ENCODE results near the gene SMIM22. TPM values are rescaled to one million over a fixed set of nuclear protein-coding genes. Genes with fewer than 3 reads are reported as not detected.

Gene SMIM22
- total RNA-seq, 2 experiments from 2014 or later, result not detected

- Mint-ChIP-seq H3K27me3 (no peaks in the 10 kb centered on the region), H3K4me1 (peaks cover 12% of the 10 kb centered on the region), H3K27ac (no peak overlapping the region), H3K4me3 (no peak overlapping the region), H3K9me3 (ENCODE audit: low read depth) (no peaks in the 10 kb centered on the region), H3K36me3 (peaks cover 14% of the 10 kb centered on the region)
- CTCF ChIA-PET, result interaction anchor here (1.2 kb wide), 1 partner anchor 28 kb away, joined by 4 read pairs; the partner anchor contains the start of genes ANKS3 and DNAAF8
- no peak for ATAC-seq
- no peak for DNase-seq
These were observed 33.0 kb upstream of the SMIM22 start for GRCh38 chr16:4762205-4762604.

GRCh38 chr16:4763791-4764190 lies 31.4 kb upstream of the SMIM22 start:
- Mint-ChIP-seq H3K27ac (no peak overlapping the region), H3K4me3 (no peak overlapping the region), H3K27me3 (no peaks in the 10 kb centered on the region), H3K36me3 (peaks cover 10% of the 10 kb centered on the region), H3K4me1 (peaks cover 24% of the 10 kb centered on the region), H3K9me3 (ENCODE audit: low read depth) (no peaks in the 10 kb centered on the region)
- no peak for ATAC-seq
- CTCF ChIA-PET, result interaction anchor here (1.4 kb wide), 1 partner anchor 29 kb away, joined by 5 read pairs; the partner anchor contains the start of genes ANKS3 and DNAAF8
- no peak for DNase-seq

GRCh38 chr16:4765511-4766474 lies 29.4 kb upstream of the SMIM22 start:
- peak overlapping the region; percentile 76 for H3K4me3 Mint-ChIP-seq
- ATAC-seq, result no peak
- H3K27me3 Mint-ChIP-seq, result no peaks in the 10 kb centered on the region
- peaks cover 24% of the 10 kb centered on the region for H3K4me1 Mint-ChIP-seq
- no peak for DNase-seq
- H3K27ac Mint-ChIP-seq, result peak overlapping the region; percentile 84
- no peaks in the 10 kb centered on the region for H3K9me3 Mint-ChIP-seq (ENCODE audit: low read depth)
- CTCF ChIA-PET, result interaction anchor here (0.6 to 1.7 kb wide), 2 partner anchors 102 to 190 kb away, joined by 3 read pairs; no protein-coding TSS in a partner anchor
- H3K36me3 Mint-ChIP-seq, result peaks cover 2% of the 10 kb centered on the region

GRCh38 chr16:4766875-4767628 lies 28.1 kb upstream of the SMIM22 start, which contains the start of gene ZNF500:
TSS of gene ZNF500 (minus strand) at chr16:4767162. CDS start at chr16:4765978, 1,184 bp downstream.
- peak; percentile 95 for DNase-seq
- CTCF ChIA-PET, result interaction anchor here (0.6 to 1.9 kb wide), 2 partner anchors 32 to 104 kb away, joined by 3 to 7 read pairs; partner anchors contain the start of genes ANKS3 and DNAAF8

GRCh38 chr16:4767872-4768548 lies 27.2 kb upstream of the SMIM22 start:
- peaks cover 24% of the 10 kb centered on the region for H3K4me1 Mint-ChIP-seq
- H3K27ac Mint-ChIP-seq, result peak overlapping the region; percentile 85
- CTCF ChIA-PET, result interaction anchor here (1.9 to 2.3 kb wide), 2 partner anchors 33 to 34 kb away, joined by 7 to 12 read pairs; partner anchors contain the start of genes ANKS3, DNAAF8 and ROGDI
- no peaks in the 10 kb centered on the region for H3K27me3 Mint-ChIP-seq
- H3K36me3 Mint-ChIP-seq, result peaks cover 2% of the 10 kb centered on the region
- H3K4me3 Mint-ChIP-seq, result peak overlapping the region; percentile 82
- no peaks in the 10 kb centered on the region for H3K9me3 Mint-ChIP-seq (ENCODE audit: low read depth)
- no peak for DNase-seq
- ATAC-seq, result no peak

More at GRCh38 chr16:4766875-4767628, 28.1 kb upstream of the SMIM22 start, which contains the start of gene ZNF500:
- H3K36me3 Mint-ChIP-seq, result peaks cover 2% of the 10 kb centered on the region
- H3K4me3 Mint-ChIP-seq, result peak within 1 kb of the TSS; percentile 82
- ATAC-seq, result peak; percentile 82
- H3K27ac Mint-ChIP-seq, result peak within 1 kb of the TSS; percentile 87
- H3K9me3 Mint-ChIP-seq (ENCODE audit: low read depth), result no peaks in the 10 kb centered on the region
- H3K27me3 Mint-ChIP-seq, result no peaks in the 10 kb centered on the region
- H3K4me1 Mint-ChIP-seq, result peaks cover 24% of the 10 kb centered on the region

- H3K36me3 Mint-ChIP-seq, result peaks cover 2% of the 10 kb centered on the region
- H3K4me1 Mint-ChIP-seq, result peaks cover 24% of the 10 kb centered on the region
- H3K9me3 Mint-ChIP-seq (ENCODE audit: low read depth), result no peaks in the 10 kb centered on the region
- H3K4me3 Mint-ChIP-seq, result peak overlapping the region; percentile 82
- CTCF ChIA-PET, result interaction anchor here (1.9 to 2.3 kb wide), 2 partner anchors 33 to 34 kb away, joined by 7 to 12 read pairs; partner anchors contain the start of genes ANKS3, DNAAF8 and ROGDI
- ATAC-seq, result peak; percentile 81
- peak overlapping the region; percentile 85 for H3K27ac Mint-ChIP-seq
- no peaks in the 10 kb centered on the region for H3K27me3 Mint-ChIP-seq
- DNase-seq, result peak; percentile 93
These were observed 26.4 kb upstream of the SMIM22 start for GRCh38 chr16:4768549-4769305.

- ATAC-seq (no peak), DNase-seq (no peak)
- H3K27ac Mint-ChIP-seq, result no peak overlapping the region
- no peaks in the 10 kb centered on the region for H3K9me3 Mint-ChIP-seq (ENCODE audit: low read depth)
- H3K4me1 Mint-ChIP-seq, result peaks cover 24% of the 10 kb centered on the region
- CTCF ChIA-PET, result interaction anchor here (1.9 to 2.3 kb wide), 2 partner anchors 33 to 35 kb away, joined by 7 to 12 read pairs; partner anchors contain the start of genes ANKS3, DNAAF8 and ROGDI
- peak overlapping the region; percentile 82 for H3K4me3 Mint-ChIP-seq
- no peaks in the 10 kb centered on the region for H3K36me3 Mint-ChIP-seq
- H3K27me3 Mint-ChIP-seq, result no peaks in the 10 kb centered on the region
These were observed 25.9 kb upstream of the SMIM22 start for GRCh38 chr16:4769306-4769638.

GRCh38 chr16:4771646-4772045 lies 23.5 kb upstream of the SMIM22 start:
- H3K27ac Mint-ChIP-seq, result no peak overlapping the region
- no peaks in the 10 kb centered on the region for H3K36me3 Mint-ChIP-seq
- DNase-seq (no peak), ATAC-seq (no peak)
- CTCF ChIA-PET, result no interaction called here
- no peaks in the 10 kb centered on the region for H3K9me3 Mint-ChIP-seq (ENCODE audit: low read depth)
- H3K4me1 Mint-ChIP-seq, result peaks cover 14% of the 10 kb centered on the region
- H3K27me3 Mint-ChIP-seq, result no peaks in the 10 kb centered on the region
- no peak overlapping the region for H3K4me3 Mint-ChIP-seq

- peaks cover 11% of the 10 kb centered on the region for H3K4me1 Mint-ChIP-seq
- H3K27ac Mint-ChIP-seq, result no peak overlapping the region
- CTCF ChIA-PET, result no interaction called here
- no peak for DNase-seq
- H3K9me3 Mint-ChIP-seq (ENCODE audit: low read depth), result no peaks in the 10 kb centered on the region
- no peak for ATAC-seq
- no peaks in the 10 kb centered on the region for H3K27me3 Mint-ChIP-seq
- no peak overlapping the region for H3K4me3 Mint-ChIP-seq
- H3K36me3 Mint-ChIP-seq, result no peaks in the 10 kb centered on the region
These were observed 22.8 kb upstream of the SMIM22 start for GRCh38 chr16:4772351-4772750.

GRCh38 chr16:4775005-4775404 lies 20.2 kb upstream of the SMIM22 start:
- DNase-seq (no peak), ATAC-seq (no peak)
- no peak overlapping the region for H3K27ac Mint-ChIP-seq
- no peak overlapping the region for H3K4me3 Mint-ChIP-seq
- no peaks in the 10 kb centered on the region for H3K36me3 Mint-ChIP-seq
- no peaks in the 10 kb centered on the region for H3K27me3 Mint-ChIP-seq
- CTCF ChIA-PET, result no interaction called here
- no peaks in the 10 kb centered on the region for H3K9me3 Mint-ChIP-seq (ENCODE audit: low read depth)
- H3K4me1 Mint-ChIP-seq, result no peaks in the 10 kb centered on the region

GRCh38 chr16:4776141-4776705 lies 18.9 kb upstream of the SMIM22 start:
- no peak for DNase-seq
- no peak for ATAC-seq
- H3K27me3 Mint-ChIP-seq, result no peaks in the 10 kb centered on the region
- no peak overlapping the region for H3K4me3 Mint-ChIP-seq
- no peaks in the 10 kb centered on the region for H3K4me1 Mint-ChIP-seq
- H3K27ac Mint-ChIP-seq, result no peak overlapping the region
- no peaks in the 10 kb centered on the region for H3K9me3 Mint-ChIP-seq (ENCODE audit: low read depth)
- CTCF ChIA-PET, result interaction anchor here (0.9 kb wide), 1 partner anchor 42 kb away, joined by 3 read pairs; the partner anchor contains the start of genes ANKS3 and DNAAF8
- no peaks in the 10 kb centered on the region for H3K36me3 Mint-ChIP-seq
